HL-60 (cell line): Measurements from ENCODE around the gene COTL1.

ENCODE experiments used
- GABPA ChIP-seq: IDR thresholded peaks from 2 replicates; pipeline ENCODE4 v1.6.1; 2012; ENCODE audit warnings: low read depth
- POLR2AphosphoS5 ChIP-seq: IDR thresholded peaks from 2 replicates; pipeline ENCODE4 v1.6.1; 2012; ENCODE audit warnings: low read depth
- TF ChIP-seq, protein P1 (sequence below): IDR thresholded peaks from one replicate; pipeline ENCODE4 v1.5.1; 2011; ENCODE audit warnings: low read length, control low read depth, inconsistent platforms; ENCODE audit not compliant: insufficient read depth

DNA sequence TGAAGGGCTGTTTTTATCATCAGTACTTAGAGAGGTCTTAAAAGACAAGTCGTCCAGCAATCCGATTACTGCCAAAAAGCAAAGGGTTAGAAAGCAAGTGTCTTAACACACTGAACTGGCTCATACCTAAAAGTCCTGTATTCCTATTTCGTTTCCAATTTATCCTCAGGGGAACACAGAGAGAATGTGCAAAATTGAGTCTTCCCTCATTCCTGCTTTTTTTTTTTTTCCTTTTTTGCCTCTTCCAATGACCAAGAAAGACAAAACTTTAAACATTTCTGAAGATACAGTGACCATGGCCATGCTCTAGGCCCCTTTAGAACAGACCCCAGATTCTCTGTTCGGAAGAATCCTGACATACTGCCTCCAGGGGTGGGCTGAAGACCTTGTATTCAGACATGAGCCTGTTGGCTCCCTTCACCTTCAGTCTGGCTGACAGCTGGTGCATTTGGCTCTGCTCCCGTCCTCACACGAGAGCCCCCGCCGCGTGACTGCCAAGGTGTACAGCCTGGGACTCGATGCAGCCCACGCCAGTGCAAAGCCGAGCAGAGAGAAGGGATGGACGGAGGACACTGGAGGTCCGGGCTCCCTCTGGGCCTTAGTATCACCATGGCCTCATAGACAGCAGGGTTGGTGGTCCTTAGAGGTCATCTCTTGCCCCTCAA is 47.0 kb downstream of the COTL1 start:
- TF ChIP-seq, protein P1, sequence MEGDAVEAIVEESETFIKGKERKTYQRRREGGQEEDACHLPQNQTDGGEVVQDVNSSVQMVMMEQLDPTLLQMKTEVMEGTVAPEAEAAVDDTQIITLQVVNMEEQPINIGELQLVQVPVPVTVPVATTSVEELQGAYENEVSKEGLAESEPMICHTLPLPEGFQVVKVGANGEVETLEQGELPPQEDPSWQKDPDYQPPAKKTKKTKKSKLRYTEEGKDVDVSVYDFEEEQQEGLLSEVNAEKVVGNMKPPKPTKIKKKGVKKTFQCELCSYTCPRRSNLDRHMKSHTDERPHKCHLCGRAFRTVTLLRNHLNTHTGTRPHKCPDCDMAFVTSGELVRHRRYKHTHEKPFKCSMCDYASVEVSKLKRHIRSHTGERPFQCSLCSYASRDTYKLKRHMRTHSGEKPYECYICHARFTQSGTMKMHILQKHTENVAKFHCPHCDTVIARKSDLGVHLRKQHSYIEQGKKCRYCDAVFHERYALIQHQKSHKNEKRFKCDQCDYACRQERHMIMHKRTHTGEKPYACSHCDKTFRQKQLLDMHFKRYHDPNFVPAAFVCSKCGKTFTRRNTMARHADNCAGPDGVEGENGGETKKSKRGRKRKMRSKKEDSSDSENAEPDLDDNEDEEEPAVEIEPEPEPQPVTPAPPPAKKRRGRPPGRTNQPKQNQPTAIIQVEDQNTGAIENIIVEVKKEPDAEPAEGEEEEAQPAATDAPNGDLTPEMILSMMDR = no peak
- no peak for TF ChIP-seq GABPA
- no peak for TF ChIP-seq POLR2AphosphoS5
